Astrocyte of the hippocampus (primary cell): Measurements from ENCODE around the gene TRPM6.
"Not testable (repeated sequence)": the region's sequence is repeated elsewhere in the genome, so short reads cannot be mapped to it uniquely, and the experiment has no call there.

ENCODE experiments used
- DNase-seq: peaks from one replicate; pipeline ENCODE4 v3.0.0; 2011; ENCODE audit warnings: low read depth, low spot score

The TRPM6 gene

GRCh38 chr9:74887041-74887980 is at the start of gene TRPM6:
Gene TRPM6, minus strand, starts transcription at chr9:74887921. Its CDS starts 65 bp downstream, at chr9:74887856.
- peak; percentile 78 for DNase-seq

GRCh38 chr9:74935008-74935407 is 47.3 kb upstream of the TRPM6 start:
- peak; percentile 23 for DNase-seq

GRCh38 chr9:74921737-74922136 is 34.0 kb upstream of the TRPM6 start:
- DNase-seq = no peak

- DNase-seq = no peak
These were observed 33.4 kb upstream of the TRPM6 start for GRCh38 chr9:74920944-74921626.

DNA sequence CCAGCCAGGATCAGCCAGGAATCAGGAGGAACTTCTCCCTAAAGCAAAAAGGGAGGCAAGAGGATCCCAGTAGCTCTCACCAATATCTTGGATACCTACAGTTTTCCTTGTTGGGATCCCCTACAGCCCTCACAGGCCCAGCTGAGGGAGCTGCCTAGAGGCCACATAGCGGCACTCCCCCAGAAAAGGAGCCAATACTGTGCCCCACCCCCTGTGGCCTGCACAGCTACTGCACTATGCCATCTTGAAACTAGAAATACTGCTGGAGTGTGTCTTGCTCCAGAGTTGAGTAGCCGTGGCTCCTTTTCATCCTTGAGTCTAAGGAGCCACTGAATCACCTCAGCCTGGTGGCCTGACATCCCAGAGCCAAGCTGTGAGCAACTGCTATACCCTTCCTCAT is 22.3 kb upstream of the TRPM6 start:
- no peak for DNase-seq

DNA sequence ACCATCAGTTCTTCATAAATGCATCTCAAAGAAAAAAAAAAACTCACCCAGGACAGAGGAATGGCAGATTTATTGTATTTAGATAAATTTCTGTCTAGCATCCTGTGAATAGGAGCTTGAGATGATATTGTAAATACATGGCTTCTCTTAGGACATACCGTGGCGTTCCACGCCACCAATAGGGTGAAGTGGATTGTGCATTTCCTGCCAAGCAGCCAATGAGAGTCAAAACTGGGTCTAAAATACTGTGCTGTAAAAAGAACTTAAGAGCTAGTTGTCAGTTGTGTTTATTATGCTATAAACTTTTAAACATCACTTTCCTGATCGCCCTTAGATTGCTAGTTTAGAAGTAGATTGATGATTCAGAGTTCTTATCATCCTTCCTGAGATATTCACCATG is 20.9 kb upstream of the TRPM6 start:
- no peak for DNase-seq

DNA sequence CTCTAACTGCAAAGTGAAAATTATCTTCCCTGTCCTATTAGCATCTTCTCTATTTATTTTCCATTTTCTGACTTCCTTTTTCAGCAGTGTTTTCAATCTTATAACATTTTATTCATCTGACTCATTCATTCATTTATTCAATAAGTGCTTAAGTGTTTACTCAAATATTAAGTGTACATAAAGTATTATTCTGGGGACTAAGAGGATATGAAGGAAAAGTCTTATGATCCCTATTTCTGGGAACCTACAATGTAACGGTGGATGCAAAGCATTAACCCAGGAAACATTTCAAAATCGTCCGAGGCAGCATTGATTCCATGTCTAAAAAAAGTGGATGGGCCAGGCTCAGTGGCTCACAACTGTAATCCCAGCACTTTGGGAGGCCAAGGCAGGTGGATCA is 19.4 kb upstream of the TRPM6 start:
- DNase-seq = no peak

DNA sequence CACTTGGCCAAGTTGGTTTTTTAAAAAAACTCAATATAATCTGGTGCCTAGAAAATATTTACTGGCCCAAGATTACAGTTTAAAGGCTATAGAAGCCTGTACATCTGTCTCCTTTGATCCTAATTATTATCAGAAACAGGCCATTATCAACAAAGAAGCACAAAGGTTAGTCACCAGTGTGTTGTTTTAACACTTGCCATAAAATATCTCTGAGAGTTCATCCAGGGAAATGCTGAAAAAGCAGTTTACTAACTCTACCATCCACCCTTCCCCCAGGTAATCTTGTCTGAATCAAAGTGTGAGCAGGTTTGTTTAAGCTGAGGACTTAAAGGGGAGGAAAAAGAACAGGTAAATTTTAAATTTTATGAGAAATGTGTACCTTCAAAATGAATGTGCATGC is 13.3 kb upstream of the TRPM6 start:
- no peak for DNase-seq

DNA sequence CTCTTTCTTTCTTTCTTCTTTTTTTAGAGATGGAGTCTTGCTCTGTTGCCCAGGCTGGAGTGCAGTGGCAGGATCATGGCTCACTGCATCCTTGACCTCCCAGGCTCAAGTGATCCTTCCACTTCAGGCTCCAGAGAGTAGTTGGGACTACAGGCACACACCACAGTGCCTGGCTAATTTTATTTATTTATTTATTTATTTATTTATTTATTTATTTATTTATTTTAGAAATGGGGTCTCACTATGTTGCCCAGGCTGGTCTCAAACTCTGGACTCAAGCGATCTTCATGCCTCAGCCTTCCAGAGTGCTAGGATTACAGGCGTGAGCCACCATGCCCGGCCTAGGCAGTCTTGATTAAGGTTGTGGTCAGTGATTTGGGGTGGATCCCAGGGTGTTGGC is 728 bp upstream of the TRPM6 start:
- not testable (repeated sequence) for DNase-seq

DNA sequence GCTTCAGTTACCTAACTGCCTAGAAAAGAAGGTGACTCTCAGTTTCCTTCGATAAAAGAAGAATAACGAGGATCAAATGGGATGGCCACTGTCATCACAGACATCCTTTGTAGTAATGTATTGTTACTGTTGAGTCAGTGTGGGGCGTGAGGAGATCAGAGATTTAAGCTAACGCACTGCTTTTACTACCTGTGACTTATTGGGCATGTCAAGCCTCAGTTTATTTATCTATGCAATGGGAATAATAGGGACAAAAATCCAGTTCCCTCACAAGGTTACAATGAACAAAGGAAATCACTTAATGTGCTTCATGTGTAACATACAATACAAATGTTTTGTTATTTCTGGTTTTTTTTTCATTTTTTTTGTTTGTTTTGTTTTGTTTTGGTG is 255 bp upstream of the TRPM6 start:
- DNase-seq = no peak

- no peak for DNase-seq
These were observed 11.3 kb downstream of the TRPM6 start for GRCh38 chr9:74876382-74876949.

- no peak for DNase-seq
These were observed 12.1 kb downstream of the TRPM6 start for GRCh38 chr9:74875656-74876055.

DNA sequence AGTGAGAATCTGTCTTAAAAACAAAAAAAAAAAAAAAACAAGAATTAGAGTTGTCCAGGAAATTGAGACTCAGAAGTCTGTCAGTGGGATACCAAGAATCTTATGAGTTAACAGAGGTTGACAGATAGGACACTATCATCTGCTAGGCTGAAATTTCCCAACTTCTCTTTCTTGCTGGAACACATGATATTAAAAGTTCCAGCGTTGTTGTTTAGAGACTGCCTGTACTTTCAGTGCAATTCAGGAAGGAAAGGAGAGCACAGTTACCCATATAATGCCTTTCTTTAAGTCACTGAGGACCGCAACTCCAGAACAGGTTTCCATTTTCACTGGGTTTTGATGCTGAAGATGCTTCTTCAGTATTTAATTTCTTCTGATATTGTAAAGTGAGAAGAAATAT is 13.5 kb downstream of the TRPM6 start:
- no peak for DNase-seq

DNA sequence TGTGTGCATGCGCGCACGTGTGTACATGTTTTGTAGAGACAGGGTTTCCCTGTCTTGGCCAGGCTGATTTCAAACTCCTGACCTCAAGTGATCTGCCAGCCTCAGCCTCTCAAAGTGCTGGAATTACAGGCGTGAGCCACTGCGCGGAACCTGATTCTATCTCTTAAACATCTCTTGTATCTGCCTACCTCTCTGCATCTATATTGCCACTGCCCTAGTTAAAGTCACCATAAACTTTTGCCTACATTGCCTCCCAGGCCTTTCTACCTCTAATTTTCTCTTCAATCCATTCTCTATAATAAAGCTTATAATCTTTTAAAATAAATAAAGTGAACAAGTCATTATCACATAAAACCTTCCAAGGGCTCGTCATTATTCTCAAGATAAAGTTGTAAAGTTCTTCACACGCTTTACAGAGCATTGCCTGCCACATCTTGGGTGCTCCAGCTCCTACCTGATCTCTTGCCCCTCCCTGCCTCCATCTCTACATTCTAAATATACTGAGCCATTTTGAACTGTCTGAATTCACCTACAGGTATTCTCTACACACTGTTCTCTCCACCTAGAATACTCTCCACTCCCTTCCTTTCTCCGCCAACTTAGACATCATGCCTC is 15.0 kb downstream of the TRPM6 start:
- DNase-seq = no peak

DNA sequence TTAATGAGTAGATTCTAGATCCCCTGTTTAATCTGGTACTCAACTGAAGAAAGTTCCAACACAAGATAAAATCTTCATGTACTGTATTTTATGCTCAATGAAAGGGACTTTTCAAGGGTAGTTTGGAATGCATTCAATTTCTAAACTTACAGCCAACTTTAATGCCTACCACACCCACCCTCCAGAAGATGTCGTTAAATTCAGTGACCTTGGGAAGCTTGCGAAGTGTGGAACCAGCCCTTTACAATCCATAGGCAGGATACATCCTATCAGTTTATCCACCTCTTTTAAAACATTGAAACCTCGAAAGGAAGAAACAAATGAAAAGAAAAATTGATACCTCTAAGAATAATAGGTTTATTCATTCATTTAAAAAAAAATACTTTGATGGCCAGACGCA is 20.2 kb downstream of the TRPM6 start:
- no peak for DNase-seq

DNA sequence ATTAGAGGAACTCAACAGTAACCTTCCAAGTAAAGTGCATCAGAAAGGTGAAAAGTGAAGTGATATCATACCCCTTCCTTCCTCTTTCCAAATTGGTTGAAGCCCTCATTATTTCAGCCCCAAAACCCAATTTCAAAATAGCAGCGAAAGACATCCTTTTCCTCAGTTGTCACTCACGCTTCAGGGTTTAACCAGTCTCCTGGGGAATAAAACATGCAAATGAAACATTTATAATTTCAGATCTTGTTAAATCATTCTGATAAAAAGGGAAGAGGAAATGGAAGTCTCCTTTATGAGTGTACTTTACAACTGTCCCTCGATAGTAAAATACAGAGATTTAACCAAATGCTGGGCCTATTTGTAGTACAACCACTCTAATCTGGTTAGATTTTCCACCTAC is 22.5 kb downstream of the TRPM6 start:
- DNase-seq = no peak

DNA sequence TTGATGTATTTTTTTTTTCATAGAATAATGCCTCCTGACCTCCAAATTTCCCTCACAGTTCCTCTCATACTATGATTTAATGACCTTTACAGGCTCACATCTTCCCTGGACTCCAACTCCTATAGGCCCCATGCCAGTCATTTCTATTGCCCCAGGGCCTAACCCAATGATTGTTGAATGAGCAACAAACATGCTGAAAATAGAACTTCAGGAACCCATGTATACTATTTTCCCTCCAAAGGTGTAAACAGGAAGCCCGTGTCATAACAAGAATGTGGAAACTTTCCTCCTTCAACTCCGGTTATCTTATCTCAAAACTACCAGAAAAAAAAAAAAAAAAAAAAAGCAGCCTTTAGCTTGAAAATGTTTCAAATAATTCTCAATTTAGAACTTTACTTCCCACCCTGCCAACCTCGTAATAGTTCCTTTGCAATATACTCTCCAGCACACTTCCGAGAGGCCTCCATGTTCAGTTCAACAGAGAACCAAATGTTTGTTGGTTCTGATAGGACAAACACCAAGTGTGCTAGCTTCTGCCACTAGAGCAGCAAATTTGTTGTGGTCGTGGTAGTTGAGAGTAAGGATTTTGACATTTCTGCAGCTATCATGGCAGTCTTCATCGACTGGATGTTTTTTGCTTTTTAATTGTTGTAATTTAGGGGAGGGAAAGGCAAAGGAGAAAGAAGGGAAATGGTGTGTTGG is 25.8 kb downstream of the TRPM6 start:
- no peak for DNase-seq

DNA sequence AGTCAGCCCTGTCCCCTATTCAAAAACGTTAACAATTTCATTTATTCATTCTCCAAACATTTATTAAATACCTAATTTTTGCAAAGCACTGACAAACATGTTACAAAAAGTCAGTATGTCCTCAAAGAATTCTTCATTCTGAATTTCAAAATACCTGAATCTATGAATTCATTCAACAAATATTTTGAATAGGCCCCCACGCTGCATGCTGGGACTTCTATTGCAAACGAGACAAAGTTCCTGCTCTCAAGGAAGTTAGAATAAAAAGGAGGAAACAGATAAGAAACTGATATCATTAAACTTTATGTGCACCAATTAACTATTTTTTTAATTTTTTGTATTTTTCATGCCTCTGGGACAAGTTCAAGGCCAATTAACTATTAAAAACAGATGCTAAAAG is 26.6 kb downstream of the TRPM6 start:
- no peak for DNase-seq

- DNase-seq = not testable (repeated sequence)
These were observed 27.5 kb downstream of the TRPM6 start for GRCh38 chr9:74860247-74860646.

GRCh38 chr9:74859786-74860185 is 27.9 kb downstream of the TRPM6 start:
- no peak for DNase-seq

DNA sequence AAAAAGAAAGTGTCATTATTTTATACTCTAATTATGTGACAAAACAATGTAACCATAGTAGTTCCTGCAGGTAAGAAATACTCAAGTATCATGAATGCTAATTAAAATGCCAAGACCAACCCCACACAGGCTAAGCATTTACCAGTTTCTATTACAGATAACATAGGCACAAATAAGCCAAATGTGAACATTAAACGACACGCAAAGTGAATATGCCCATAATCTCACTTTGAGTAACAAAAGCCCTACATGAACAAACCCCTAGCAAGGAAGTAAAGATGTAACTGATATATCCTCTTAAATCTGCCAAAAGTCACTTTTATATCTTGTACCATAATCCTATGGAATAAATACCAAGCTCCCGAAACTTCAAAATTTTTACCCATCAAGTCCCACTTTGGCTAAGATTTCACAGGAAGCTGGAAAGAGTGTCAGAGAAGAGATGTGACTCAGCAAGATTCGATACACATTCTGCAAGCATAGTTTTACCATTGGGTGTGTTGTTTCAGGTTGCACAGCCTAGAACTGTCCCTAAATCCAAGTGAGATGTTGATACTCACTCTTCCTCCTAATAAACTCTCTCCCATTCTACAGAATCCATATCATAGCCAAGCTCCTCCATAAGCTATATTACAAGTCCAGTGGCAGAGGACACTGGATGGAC is 28.8 kb downstream of the TRPM6 start:
- DNase-seq = no peak
